GM21526 (cell line): Measurements from ENCODE around the gene NDUFV1.
"Not testable (repeated sequence)": the region's sequence is repeated elsewhere in the genome, so short reads cannot be mapped to it uniquely, and the experiment has no call there.

Experiments
- ATAC-seq: cut with Tn5 transposase; IDR thresholded peaks from one replicate; pipeline ENCODE4 v1.9.1; 2021; ENCODE audit warnings: moderate library complexity; ENCODE audit not compliant: unreplicated experiment, low FRiP score

The NDUFV1 gene

DNA sequence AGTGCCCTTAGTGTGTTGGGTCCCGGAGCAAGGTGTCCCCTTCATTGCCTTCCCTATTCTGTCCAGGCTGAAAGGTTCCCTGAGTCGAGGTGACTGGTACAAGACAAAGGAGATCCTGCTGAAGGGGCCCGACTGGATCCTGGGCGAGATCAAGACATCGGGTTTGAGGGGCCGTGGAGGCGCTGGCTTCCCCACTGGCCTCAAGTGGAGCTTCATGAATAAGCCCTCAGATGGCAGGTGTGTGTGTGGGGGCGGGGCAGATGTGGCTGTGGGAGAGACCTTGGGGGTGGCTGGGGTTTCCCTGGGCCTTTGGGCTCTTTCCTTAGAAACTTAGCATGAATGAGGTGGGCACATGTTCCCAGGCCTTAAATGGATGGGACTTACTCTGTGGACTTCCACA lies 1.8 kb downstream of the NDUFV1 start:
- ATAC-seq = no peak

- ATAC-seq = no peak
Observed at GRCh38 chr11:67609316-67609715, 2.6 kb downstream of the NDUFV1 start.

DNA sequence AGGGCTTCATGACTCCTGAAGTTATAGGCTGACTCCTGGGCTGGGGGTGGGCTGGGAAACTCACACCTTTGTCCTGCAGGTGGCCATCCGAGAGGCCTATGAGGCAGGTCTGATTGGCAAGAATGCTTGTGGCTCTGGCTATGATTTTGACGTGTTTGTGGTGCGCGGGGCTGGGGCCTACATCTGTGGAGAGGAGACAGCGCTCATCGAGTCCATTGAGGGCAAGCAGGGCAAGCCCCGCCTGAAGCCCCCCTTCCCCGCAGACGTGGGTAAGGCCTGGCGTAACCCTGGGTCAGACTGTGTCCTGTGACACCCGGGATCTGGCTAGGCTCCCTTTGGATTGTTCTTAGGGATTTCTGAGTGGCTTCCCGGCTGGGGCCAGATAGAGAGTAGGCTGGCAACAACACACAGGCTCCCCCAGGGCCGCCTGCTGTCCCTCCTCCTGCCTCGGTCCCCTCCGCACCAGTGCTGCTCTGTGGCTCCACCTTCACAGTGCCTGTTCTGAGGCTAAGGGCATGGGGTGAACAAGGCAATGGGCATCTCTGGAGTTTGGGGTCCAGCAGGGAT lies 3.6 kb downstream of the NDUFV1 start:
- ATAC-seq = no peak

GRCh38 chr11:67611165-67611564 lies 4.4 kb downstream of the NDUFV1 start:
- no peak for ATAC-seq

DNA sequence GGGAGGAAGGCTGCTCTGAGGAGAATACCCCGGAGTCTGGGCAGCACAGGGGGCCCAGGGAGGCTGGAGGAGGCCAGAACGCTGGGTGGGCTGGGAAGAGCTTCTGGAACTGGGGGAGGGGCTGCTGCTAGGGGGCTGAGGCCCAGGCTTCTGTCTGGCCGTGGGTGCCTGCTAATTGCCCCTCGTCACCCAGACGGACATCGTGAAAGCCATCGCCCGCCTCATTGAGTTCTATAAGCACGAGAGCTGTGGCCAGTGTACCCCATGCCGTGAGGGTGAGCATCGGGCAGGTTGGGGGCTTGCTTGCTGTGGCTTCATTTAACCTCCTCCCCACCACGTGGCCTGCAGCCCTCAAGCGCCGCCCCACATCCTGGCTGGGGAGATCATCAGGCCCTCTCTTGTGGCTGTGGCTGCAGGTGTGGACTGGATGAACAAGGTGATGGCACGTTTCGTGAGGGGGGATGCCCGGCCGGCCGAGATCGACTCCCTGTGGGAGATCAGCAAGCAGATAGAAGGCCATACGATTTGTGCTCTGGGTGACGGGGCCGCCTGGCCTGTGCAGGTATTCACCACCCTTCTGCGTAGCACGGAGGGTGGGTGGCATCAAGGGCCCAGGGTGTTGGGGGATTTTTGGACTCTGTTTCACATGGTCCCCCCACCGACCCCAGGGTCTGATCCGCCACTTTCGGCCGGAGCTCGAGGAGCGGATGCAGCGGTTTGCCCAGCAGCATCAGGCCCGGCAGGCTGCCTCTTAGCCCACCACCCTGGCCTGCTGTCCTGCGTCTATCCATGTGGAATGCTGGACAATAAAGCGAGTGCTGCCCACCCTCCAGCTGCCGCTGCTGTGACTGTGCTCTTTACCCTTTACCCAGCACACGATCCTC lies 5.2 kb downstream of the NDUFV1 start:
- ATAC-seq = no peak

- no peak for ATAC-seq
Observed at GRCh38 chr11:67612751-67613150, 6.0 kb downstream of the NDUFV1 start.

DNA sequence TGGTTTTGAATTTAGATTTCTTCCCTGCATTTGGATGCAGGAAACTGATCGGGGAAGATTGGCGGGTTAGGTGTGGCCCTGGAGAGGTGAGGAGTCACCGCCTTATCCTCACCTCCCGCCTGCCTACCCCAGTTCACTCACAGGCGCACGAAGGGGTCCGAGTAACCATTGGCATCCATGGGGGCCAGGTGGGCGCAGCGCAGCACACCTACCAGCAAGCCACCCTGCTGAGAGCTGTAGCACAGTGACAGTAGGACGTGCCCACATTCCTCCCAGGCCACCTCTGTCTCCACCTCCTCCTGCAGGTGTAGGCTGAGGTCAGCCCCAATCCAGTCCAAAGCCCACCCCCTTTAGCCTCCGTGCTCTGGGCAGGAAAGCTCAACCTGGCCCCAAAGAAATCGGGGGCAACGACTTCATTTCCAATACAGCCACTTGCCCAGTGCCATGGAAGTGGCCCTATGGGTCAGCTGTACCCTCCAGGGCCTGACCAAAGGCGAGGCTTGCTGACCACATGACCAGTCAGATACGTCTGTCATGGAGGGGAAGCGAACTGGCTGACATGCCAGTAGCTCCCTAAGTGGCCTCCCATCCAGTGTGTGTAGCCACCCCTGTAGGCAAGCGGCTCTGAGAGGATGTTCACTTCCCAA lies 6.7 kb downstream of the NDUFV1 start:
- ATAC-seq = no peak

GRCh38 chr11:67613960-67614715 lies 7.4 kb downstream of the NDUFV1 start:
- ATAC-seq = no peak

- ATAC-seq = no peak
Observed at GRCh38 chr11:67614730-67615714, 8.3 kb downstream of the NDUFV1 start.

- no peak for ATAC-seq
Observed at GRCh38 chr11:67615728-67616430, 9.1 kb downstream of the NDUFV1 start.

- ATAC-seq = no peak
Observed at GRCh38 chr11:67616431-67617242, 9.9 kb downstream of the NDUFV1 start.

DNA sequence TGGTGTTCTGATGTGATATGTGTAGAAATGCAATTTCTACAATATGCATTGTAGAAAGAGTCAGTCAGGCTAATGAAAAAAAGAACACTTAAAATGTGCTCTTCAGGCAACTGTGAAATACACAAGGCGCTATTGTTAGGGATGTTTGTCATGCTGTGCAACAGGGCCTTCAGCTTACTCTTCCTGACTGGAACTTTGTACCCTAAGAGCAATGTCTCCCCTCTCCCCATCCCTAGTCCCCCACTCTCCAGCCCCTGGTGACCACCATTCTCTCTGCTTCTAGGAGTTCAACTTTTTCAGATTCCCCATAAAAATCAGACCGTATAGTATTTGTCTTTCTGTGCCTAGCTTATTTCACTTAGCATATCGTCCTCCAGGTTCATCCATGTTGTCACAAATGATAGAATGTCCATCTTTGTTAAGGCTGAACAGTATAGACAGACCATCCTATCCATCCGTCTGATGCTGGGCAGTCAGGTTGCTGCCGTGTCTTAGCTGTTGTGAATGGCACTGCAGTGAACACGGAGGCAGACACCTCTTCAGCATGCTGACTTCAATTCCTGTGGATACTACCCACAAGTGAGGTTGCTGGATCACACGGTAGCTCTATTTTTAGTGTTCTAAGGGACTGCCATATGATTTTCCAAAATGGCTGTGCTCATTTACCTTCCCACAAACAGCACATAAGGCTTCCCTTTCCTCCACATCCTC lies 10.7 kb downstream of the NDUFV1 start:
- no peak for ATAC-seq

DNA sequence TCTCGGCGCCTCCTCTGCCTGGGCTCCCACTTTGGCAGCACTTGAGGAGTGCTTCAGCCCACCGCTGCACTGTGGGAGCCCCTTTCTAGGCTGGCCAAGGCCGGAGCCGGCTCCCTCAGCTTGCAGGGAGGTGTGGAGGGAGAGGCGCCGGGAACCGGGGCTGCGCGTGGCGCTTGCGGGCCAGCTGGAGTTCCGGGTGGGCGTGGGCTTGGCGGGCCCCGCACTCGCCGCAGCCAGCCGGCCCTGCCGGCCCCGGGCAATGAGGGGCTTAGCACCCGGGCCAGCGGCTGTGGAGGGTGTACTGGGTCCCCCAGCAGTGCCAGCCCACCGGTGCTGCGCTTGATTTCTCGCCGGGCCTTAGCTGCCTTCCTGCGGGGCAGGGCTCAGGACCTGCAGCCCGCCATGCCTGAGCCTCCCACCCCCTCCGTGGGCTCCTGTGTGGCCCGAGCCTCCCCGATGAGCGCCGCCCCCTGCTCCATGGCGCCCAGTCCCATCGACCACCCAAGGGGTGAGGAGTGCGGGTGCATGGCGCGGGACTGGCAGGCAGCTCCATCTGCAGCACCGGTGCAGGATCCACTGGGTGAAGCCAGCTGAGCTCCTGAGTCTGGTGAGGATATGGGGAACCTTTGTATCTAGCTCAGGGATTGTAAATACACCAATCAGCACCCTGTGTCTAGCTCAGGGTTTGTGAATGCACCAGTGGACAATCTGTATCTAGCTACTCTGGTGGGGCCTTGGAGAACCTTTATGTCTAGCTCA lies 12.3 kb downstream of the NDUFV1 start:
- not testable (repeated sequence) for ATAC-seq

DNA sequence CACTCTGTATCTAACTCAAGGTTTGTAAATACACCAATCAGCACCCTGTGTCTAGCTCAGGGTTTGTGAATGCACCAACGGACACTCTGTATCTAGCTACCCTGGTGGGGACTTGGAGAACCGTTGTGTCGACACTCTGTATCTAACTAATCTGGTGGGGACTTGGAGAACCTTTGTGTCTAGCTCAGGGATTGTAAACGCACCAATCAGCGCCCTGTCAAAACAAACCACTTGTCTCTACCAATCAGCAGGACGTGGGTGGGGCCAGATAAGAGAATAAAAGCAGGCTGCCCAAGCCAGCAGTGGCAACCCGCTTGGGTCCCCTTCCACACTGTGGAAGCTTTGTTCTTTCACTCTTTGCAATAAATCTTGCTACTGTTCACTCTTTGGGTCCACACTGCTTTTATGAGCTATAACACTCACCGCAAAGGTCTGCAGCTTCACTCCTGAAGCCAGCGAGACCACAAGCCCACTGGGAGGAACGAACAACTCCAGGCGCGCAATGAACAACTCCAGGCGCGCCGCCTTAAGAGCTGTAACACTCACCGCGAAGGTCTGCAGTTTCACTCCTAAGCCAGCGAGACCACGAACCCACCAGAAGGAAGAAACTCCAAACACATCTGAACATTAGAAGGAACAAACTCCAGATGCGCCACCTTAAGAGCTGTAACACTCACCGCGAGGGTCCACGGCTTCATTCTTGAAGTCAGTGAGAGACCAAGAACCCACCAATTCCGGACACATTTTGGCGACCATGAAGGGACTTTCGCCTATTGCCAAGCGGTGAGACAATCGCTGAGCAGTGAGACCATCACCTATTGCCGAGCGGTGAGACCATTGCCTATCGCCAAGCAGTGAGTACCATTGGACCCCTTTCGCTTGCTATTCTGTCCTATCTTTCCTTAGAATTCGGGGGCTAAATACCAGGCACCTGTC lies 13.2 kb downstream of the NDUFV1 start:
- ATAC-seq = not testable (repeated sequence)

GRCh38 chr11:67620621-67621020 lies 13.9 kb downstream of the NDUFV1 start:
- ATAC-seq = not testable (repeated sequence)

GRCh38 chr11:67621928-67622327 lies 15.2 kb downstream of the NDUFV1 start:
- ATAC-seq = not testable (repeated sequence)
